GM23338 (cell line): ENCODE results near the gene NDUFA9. TPM values are rescaled to one million over a fixed set of nuclear protein-coding genes. Genes with fewer than 3 reads are reported as not detected.

Experiments used
- CTCF ChIP-seq, 2 experiments: fragments of 200-600 bp in 1 of 2; sonication (generic) in 1 of 2; conservative IDR thresholded peaks; 2 replicates each; pipeline versions ENCODE4 v1.5.1 to v1.6.1; 2016 to 2017; ENCODE audit warnings: antibody characterized with exemption in 2 of 2, low read depth in 2 of 2, mild to moderate bottlenecking in 2 of 2, moderate library complexity in 1 of 2
- POLR2AphosphoS5 ChIP-seq: IDR thresholded peaks from 2 replicates; pipeline ENCODE4 v1.6.1; 2016; ENCODE audit warnings: antibody characterized with exemption, low read depth
- STAT1 ChIP-seq: IDR thresholded peaks from one replicate; pipeline ENCODE4 v1.6.1; 2016; ENCODE audit warnings: antibody characterized with exemption; ENCODE audit not compliant: unreplicated experiment
- ZNF114 ChIP-seq: fragments of 250-450 bp; sonication (Bioruptor Pico); IDR thresholded peaks from 2 replicates; pipeline ENCODE4 v1.5.0; 2020; ENCODE audit warnings: mild to moderate bottlenecking, moderate library complexity
- ZNF331 ChIP-seq: fragments of 250-450 bp; sonication (Bioruptor Pico); IDR thresholded peaks from 2 replicates; pipeline ENCODE4 v1.5.0; 2020; ENCODE audit warnings: low read depth, mild to moderate bottlenecking, moderate library complexity
- ZNF462 ChIP-seq: fragments of 250-450 bp; sonication (Bioruptor Pico); IDR thresholded peaks from 2 replicates; pipeline ENCODE4 v1.5.0; 2020; ENCODE audit warnings: mild to moderate bottlenecking, moderate library complexity
- polyA plus RNA-seq: library from polyadenylated mRNA; unstranded; fragments of >200 nt; fragmentation: Nextera tagmentation; extraction: Ambion mirVana; gene quantifications from 2 replicates; pipeline ENCODE4 v1.2.1, GENCODE V29; 2016
- total RNA-seq: library from RNA; depleted of rRNA; stranded (reverse); fragments of >200 nt; shearing (Covaris generic); gene quantifications from 2 replicates; pipeline ENCODE4 v1.2.3, GENCODE V29; 2014; rRNA removed

Gene NDUFA9
- total and polyA plus RNA-seq, 2 experiments from 2014 or later = 35.4 to 79.8 TPM

DNA sequence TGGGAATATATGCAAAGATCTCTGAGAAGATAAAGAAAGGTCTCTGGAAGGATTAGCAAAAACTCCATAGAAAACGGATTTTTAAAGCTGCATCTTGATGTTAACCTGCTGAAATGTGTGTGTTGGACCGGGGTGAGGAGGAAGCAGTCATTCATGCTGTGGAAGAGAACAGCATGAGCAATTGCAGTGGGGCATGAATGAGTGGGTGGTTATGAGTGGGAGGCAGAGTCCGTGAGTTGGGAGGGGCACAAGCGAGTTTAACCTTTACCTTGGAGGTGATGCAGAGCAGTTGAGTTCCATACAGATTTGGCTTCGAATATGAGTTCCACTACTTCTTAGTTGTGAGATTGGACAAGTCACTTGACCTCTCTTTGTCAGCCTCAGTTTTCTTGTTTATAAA is 41.8 kb downstream of the NDUFA9 start (continued):
- no peak for TF ChIP-seq ZNF462 (CRISPR knock-in tag)
- TF ChIP-seq CTCF (conservative IDR thresholded peaks at IDR 0.05; ENCODE audit: low read depth in 2 of 2) = no peak
- TF ChIP-seq POLR2AphosphoS5 = no peak
- no peak for TF ChIP-seq ZNF331
- no peak for TF ChIP-seq ZNF114 (CRISPR knock-in tag)
- no peak for TF ChIP-seq STAT1

Other genes with a start within 250 kb of the NDUFA9 start
- gene FGF6, start 203.3 kb upstream of the NDUFA9 start, total RNA-seq = not detected in 2 replicates
- not detected in 2 replicates for gene FGF6, start 203.3 kb upstream of the NDUFA9 start, polyA plus RNA-seq
- 75.2 and 84.5 TPM in 2 replicates for gene RAD51AP1, start 110.2 kb upstream of the NDUFA9 start, total RNA-seq
- 112 and 119 TPM in 2 replicates for gene RAD51AP1, start 110.2 kb upstream of the NDUFA9 start, polyA plus RNA-seq
- 11.3 and 15.0 TPM in 2 replicates for gene DYRK4, start 86.9 kb upstream of the NDUFA9 start, total RNA-seq
- 16.9 and 17.3 TPM in 2 replicates for gene DYRK4, start 86.9 kb upstream of the NDUFA9 start, polyA plus RNA-seq
- 1.9 and 3.2 TPM in 2 replicates for gene AKAP3, start 63 bp upstream of the NDUFA9 start, total RNA-seq
- gene AKAP3, start 63 bp upstream of the NDUFA9 start, polyA plus RNA-seq = 1.3 and 1.4 TPM in 2 replicates
- 7.7 and 8.4 TPM in 2 replicates for gene GALNT8, start 71.3 kb downstream of the NDUFA9 start, total RNA-seq
- 3.8 and 5.4 TPM in 2 replicates for gene GALNT8, start 71.3 kb downstream of the NDUFA9 start, polyA plus RNA-seq